Stimulated activated CD4-positive, alpha-beta T cell treated with anti-CD3 and anti-CD28 coated beads, Interleukin-12 subunit alpha, Interleukin-12 subunit beta, amount 100 ng/mL, for 24 hours (primary cell): ENCODE data around the gene THAP11.
"Not testable (repeated sequence)": the region's sequence is repeated elsewhere in the genome, so short reads cannot be mapped to it uniquely, and the experiment has no call there.

Source experiments
- DNase-seq, 2 experiments: peaks; one replicate each; pipeline ENCODE4 v3.0.0-alpha.2; 2020; ENCODE audit warnings: low read depth in 2 of 2

The THAP11 gene

DNA sequence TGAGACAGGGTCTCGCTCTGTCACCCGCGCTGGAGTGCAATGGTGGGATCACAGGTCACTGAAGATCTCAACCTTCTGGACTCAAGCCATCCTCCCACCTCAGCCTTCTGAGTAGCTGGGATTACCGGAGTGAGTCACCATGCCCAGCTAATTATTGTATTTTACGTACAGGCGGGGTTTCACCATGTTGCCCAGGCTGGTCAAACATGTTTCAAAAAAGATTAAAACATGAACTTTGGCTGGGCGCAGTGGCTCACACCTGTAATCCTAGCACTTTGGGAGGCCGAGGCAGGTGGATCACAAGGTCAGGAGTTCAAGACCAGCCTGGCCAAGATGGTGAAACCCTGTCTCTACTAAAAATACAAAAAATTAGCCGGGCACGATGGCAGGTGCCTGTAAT is 4.9 kb upstream of the THAP11 start:
- DNase-seq, result not testable (repeated sequence)

DNA sequence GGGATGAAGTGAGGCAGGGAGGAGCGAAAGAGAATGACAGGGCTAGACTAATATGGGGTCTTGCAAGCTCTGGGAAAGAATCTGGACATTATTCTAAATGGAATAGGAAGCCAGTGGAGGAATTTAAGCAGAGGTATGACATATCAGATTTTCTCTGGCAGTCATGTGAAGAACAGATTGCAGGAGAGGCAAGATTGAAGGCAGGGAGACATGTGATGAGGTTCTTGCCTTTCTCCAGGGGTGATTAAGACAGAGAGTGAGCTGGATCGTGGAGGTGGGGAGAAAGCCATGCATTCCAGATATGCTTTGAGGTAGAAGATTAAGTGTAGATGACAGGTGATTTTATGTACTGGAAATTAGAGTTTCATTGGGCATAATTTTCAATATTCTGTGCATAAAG is 4.3 kb upstream of the THAP11 start:
- no peak for DNase-seq

DNA sequence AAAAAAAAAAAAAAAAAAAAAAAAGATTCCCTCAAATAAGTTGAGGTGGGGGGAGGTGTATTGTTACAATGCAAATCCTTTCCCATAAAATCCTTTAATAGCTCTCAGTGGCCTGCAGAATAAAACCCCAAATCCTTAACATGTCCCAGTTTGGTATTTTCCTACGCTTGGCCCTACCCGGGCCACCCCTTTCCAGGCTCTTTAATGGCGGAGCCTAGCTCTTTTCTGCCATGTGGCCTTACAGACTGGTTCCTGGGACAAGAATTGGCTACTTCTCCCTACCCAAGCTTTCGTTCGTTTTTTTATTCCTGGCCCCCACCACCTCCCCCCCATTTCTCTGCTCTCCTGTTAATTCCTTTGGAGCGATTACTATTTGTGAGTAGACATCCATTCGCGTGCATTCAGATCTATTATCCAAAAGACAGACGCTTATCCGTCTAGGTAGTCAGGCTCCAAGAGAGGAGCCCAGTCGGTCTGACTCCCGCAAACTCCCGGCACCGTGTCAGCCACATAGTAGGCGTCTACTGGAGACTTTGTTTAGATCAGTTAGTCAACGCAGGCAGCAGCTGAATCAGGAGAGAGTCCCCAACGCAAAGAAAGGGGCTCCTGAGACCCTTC is 813 bp upstream of the THAP11 start:
- no peak for DNase-seq

DNA sequence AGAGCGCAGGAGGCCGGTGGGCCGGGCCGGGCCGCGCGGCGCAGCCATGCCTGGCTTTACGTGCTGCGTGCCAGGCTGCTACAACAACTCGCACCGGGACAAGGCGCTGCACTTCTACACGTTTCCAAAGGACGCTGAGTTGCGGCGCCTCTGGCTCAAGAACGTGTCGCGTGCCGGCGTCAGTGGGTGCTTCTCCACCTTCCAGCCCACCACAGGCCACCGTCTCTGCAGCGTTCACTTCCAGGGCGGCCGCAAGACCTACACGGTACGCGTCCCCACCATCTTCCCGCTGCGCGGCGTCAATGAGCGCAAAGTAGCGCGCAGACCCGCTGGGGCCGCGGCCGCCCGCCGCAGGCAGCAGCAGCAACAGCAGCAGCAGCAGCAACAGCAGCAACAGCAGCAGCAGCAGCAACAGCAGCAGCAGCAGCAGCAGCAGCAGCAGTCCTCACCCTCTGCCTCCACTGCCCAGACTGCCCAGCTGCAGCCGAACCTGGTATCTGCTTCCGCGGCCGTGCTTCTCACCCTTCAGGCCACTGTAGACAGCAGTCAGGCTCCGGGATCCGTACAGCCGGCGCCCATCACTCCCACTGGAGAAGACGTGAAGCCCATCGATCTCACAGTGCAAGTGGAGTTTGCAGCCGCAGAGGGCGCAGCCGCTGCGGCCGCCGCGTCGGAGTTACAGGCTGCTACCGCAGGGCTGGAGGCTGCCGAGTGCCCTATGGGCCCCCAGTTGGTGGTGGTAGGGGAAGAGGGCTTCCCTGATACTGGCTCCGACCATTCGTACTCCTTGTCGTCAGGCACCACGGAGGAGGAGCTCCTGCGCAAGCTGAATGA is 606 bp downstream of the THAP11 start:
- peak; percentile 32 to 42 for DNase-seq

DNA sequence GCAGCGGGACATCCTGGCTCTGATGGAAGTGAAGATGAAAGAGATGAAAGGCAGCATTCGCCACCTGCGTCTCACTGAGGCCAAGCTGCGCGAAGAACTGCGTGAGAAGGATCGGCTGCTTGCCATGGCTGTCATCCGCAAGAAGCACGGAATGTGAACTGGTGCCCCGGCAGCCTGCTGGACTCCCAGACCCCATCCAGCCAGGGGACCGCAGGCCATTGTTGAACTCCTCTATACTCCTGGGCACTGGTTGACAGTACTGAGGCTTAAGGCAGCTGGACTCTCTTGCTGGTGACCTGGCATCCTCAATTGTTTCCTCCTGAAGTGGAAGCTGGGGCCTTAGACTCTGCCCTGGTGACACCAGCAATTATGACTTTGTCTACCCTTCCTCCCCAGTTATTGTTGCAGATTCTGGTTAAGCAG is 1.2 kb downstream of the THAP11 start:
- peak; percentile 15 to 29 for DNase-seq

DNA sequence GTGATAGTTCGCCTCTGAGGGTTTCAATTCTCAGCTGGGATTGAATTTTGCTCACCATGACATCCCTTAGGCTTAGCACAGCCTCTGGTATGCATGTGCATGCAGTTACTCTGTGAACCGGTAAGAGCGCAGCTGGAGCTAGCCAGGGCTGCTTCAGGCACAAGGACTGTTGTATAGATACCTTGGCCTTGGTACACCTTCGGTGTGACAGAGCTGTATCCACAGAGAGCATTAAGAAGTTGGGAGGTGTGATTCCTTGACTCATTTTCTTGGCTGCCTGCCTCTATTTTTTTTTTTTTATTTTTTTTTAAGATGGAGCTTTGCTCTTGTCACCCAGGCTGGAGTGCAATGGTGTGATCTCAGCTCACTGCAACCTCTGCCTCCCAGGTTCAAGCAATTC is 2.4 kb downstream of the THAP11 start:
- DNase-seq, result no peak

DNA sequence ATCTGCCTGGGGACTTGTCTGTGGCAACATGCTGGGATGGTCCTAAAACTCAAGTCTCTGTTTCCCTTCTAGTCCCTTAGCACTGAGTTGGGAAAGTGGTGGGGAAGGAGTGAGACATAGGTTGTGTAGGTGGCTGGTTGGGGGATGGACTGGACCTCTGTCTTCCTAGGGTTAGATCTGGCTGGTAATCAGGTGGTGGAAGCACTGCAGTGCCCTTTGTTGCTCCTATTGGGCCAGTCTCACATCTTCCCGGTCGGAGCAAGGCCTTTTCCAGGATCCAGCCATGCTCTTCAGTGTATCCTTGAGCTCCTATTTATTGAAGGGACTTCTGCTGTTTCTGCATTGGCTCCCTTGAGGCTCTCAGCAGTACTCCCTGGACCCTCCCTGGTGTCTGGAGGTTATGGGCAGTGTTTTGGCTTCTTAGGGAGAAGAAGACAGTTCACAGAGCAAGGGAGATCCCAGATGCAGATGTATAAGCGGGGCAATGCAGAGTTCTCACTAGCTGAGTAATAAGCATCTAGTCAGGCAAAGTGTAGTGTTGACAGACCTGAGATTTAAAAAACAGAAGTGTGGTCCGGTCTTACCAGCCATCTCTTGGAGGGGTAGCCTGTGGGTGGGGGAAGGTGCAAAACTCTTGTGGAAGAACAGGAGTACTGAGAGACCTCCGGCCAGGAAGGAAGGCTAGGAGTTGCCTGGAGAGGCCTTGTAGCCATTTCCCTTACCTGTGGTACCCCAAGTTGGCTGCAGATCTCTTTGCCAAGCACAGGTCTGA is 3.4 kb downstream of the THAP11 start:
- no peak for DNase-seq

DNA sequence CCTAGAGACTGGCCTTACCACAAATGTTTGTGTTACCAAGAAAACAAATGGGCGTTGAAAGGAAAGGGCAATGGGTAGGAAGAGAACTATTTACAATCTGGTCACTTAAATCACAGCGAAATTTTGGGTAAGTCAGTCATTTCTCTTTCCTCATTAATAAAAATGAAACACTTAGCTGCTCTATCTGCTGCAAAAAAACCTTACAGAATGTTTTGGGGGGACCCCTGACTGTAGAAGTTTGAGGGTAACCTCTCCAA is 3.9 kb downstream of the THAP11 start:
- no peak for DNase-seq

DNA sequence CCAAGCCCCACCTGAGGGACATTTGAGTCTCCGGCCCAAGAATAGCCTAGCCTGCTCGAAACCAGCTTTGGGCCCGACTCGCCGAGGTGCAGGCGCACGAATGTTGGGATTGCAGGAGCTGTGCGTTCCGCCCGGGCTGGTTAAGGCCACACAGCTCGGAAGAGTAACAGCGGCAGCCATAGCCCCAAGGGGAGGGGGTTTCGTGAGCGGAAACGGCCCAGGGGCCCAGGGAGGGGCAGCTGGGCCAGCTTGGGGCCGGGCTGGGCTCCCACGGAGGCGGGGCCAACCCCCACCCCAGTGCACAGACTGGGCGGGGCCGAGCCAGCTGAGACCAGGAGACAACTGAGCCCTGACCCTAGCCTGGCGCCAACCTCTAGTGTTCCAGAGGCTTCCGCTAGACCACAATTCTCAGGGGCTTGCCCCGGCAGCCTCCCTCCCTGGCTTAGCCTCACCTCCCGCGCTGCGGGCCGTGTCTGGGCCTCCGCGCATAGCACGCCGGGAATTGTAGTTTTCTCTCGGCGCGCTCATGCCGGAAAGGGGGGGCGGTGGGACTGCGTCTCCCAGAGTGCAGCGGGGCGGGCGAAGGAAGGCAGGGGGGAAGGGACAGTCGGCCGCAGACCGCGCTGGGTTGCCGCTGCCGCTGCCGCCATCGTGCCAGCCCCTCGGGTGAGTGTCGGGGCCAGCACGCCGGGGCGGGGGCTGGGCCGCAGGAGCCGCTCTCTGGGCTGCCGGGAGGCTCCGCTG is 4.4 kb downstream of the THAP11 start, which contains the start of gene NUTF2:
Gene NUTF2, plus strand, starts transcription at position 614 of the 744 bp plus-strand sequence. CDS start 18,198 bp downstream, outside the sequence.
- DNase-seq, result peak; percentile 92 to 93

DNA sequence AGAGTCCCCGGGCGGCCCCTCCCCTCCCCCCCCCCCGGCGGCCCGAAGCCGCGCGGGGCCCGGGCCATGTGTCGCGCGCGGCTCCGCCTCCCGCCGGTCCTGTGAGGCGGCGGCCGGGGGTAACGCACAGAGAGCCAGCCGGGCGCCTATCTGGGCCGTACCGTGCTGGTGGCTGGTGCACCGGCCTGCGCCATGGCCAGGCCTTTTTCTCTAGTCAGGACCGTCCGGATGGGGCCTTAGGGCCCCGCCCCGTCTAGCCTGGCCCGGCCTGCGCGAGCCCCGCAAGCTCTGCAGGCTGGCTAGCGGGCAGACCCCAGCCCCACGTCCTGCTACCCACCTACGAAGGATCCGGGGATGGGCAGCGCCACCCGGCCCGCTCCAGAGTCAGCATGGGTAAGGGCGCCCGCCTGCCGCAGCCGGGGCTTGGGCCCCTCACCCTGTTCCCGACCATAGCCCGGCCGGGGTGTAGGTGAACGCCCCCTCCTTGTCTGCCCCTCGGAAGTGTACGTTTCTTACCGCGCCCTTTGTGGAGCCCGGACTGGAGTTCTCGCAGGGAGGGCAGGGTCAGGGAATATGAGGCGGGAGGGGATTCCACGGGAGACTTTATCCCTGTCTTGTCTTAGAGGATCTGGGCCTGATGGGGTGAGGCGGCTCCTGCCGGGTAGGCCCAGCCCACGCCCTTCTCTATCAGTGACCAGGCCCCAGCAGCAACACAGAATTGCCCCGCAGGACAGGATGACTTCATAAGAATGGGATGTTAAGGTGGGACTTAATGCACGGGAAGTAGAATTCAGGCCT is 5.1 kb downstream of the THAP11 start, which contains the start of gene CENPT:
Gene CENPT, minus strand, starts transcription at position 630 of the 798 bp plus-strand sequence. CDS start 13,834 bp downstream, outside the sequence.
- no peak for DNase-seq

DNA sequence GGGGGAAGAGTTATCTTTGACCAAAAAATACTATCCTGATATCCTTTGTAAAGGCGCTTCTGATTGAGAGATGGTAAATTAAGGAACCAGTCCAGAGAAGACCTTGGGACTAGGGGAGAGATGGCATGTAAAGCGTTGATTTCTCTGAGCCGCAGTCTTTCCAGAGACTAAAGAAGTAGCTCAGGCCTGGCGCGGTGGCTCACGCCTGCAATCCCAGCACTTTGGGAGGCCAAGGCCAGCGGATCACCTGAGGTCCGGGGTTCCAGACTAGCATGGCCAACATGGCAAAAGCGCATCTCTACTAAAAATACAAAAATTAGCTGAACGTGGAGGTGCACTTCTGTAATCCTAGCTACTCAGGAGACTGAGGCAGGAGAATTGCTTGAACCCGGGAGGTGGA is 6.0 kb downstream of the THAP11 start:
- DNase-seq, result no peak

DNA sequence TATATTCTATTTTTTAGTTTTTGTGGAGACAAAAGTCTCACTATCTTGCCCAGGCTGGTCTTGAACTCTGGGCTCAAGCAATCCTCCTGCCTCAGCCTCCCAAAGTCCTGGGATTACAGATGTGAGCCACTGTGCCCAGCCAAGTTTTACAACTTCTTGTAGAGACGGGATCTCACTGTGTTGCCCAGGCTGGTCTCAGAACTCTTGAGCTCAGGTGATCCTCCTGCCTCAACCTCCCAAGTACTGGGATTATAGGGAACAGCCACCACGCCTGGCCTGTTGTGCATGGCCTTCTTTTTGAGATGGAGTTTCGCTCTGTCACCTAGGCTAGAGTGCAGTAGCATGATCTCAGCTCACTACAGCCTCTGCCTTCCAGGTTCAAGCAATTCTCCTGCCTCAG is 11.6 kb downstream of the THAP11 start:
- DNase-seq, result no peak

DNA sequence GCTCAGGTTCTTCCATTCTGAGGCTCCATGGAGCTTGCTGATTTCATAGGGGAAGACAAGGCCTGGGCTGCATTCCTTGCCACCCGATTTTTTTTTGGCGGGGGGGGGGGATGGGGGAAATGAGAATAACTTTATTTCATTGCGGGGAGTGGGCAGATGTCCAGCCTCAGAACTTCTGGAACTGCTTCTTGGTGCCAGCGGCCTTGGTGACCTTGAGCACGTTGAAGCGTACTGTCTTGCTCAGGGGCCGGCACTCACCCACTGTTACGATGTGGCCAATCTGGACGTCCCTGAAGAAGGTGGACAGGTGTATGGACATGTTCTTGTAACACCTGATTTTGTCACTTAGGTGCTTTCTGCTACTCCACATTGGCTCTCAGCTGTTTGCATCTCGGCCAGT is 13.7 kb downstream of the THAP11 start:
- DNase-seq, result no peak

DNA sequence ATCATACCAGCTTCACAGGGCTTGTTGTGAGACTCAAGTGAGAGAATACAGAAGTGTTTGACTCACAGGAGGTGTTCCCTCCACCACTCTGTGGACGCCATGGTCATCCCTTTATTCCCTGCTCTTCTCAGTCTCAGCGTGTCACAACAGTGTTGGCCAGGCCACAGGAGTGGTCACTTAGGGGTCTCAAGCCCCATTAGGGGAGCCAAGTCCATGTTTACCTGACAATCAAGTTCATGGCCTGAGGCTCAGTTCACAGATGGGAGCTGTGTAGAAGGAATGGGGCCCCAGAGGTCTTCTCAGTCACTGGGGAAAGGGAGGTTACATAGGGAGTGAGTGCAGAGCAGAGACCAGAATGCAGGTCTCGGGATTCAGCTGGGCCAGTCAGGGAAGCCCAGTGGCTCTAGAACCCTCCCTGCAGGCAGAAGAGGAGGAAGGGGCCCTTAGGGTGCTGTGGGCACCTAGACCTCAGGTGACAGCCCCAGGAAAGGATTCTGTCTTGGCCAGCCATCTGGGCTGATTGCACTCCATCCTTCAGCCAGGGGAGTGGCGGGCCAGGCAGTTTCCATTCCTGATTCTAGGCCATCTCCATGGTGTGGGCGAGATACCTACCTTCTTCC is 14.9 kb downstream of the THAP11 start:
- no peak for DNase-seq

DNA sequence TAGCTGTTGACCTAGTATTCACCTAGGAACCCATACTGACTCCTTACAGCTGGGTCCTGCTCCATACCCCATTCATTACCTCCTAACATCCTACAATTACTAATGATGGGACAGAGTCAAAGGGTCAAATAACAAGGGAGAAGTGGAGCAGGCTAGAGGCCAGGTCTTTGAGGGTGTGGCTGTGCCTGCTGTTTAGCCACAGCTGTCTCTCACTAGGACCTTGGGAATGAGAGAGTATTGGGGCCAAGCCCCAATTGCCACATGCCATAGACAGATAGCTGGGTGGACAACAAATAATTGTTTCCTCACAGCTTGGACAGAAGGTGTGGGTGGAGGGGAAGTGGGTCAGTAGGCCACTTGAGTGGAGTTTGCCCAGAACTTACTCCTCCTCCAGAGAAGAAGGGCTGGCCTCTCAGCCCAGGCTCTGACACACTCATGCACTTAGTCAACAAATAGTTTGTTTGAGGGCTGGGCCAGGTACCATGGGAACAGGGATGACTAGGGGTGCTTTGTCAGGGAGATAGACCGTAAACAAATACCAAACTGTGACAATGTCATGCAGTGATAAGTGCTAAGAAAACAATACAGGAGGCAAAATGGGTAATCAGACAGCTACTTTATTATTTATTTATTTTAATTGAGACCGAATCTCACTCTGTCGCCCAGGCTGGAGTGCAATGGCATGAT is 15.6 kb downstream of the THAP11 start:
- no peak for DNase-seq

DNA sequence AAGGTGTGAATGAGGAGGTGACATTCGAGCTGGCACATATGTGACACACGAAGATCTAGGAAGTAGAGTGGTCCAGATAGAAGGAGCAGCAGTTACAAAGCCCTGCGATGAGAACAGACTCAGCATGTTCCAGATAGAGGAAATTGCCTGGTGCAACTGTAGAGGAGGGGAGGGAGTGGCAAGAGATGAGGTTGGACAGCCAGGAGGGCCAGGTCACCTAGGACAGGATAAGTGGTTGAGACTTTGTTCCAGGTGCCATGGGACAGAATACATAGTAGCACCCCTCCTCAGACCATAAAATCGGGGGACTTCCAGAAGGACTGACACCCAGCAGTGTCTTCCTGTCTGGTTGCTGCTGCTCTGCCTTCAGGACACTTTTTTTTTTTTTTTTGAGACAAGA is 16.4 kb downstream of the THAP11 start:
- DNase-seq, result no peak

DNA sequence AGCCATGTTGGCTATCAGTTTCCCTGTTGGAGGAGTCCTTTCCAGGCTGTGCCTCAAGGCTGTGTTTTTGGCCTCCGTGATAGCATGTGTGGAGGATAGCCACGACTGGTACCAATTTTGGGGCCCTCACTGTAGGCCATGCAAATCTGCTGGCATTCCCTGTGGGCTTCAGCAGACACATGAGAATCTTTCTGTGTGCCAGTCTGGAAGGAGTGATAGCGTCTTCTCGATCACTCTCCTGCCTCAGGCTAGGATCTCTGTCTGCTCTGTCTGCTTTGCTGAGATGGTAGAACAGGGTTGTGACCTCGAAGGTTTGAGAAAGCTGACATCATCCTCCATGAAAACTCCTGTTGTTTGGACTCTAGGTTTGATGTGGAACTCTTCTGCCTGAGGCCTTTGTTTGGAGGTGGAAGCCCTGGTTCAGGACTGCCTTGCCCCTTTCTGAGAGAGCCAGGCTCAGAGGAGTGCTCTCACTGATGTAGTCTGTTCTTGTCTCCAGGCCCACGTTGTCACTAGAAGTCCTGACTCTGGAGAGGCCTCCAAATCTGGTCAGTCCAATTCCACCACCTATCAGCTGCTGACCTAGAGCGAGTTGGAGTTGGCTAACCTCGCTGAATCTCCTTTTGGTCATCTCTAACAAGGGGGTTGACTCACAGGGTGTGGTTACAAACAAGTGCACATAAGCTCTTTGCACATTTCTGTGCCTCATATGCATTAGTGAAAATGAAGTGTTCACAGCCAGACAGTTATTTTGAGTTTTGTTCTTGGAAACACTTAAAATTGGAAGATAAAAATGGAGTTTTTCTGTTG is 18.7 kb downstream of the THAP11 start:
- no peak for DNase-seq

DNA sequence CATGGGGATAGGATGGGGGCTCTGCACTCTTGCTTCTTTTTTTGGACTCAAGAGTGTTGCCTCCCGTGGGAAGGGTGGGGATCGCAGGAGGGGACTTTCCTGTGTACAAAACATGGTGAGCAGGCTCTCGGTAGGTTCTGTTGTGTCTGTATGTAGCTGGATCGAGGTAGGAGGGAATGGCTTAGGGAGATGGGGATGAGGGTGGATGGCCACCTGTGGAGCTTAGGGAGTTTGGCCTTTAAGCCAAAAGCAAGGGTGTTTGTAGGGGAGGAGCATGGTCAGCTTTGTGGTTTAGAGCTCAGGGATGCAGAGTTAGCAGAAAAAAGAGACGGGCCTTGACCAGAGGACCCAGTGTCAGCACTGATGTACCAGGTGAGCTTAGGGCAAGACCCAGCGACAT is 19.8 kb downstream of the THAP11 start:
- DNase-seq, result no peak
